Neural crest cell (in vitro differentiated cells): Measurements from ENCODE around the gene FGD4. TPM values are rescaled to one million over a fixed set of nuclear protein-coding genes. Genes with fewer than 3 reads are reported as not detected.

Experiments
- DNase-seq: peaks from one replicate; pipeline ENCODE4 v3.0.0; 2021; ENCODE audit warnings: low read depth, mixed read lengths, low spot score
- H3K27ac Mint-ChIP-seq: one replicate; pipeline ENCODE4 v1.8.0; 2021; ENCODE audit warnings: mild to moderate bottlenecking, mixed read lengths; ENCODE audit not compliant: unreplicated experiment
- H3K27me3 Mint-ChIP-seq: 2 replicates; pipeline ENCODE4 v1.8.0; 2021; ENCODE audit warnings: low read depth, mild to moderate bottlenecking, mixed read lengths
- H3K36me3 Mint-ChIP-seq: 2 replicates; pipeline ENCODE4 v1.8.0; 2021; ENCODE audit warnings: low read depth, mild to moderate bottlenecking, mixed read lengths
- H3K4me1 Mint-ChIP-seq: 2 replicates; pipeline ENCODE4 v1.8.0; 2021; ENCODE audit warnings: mixed read lengths
- H3K4me3 Mint-ChIP-seq: one replicate; pipeline ENCODE4 v1.8.0; 2021; ENCODE audit warnings: mild to moderate bottlenecking, mixed read lengths
- H3K9me3 Mint-ChIP-seq: 2 replicates; pipeline ENCODE4 v1.8.0; 2021; ENCODE audit warnings: mixed read lengths
- CTCF ChIP-seq: fragments of 200-600 bp; sonication (generic); conservative IDR thresholded peaks from 2 replicates; pipeline ENCODE4 v1.5.0; 2021; ENCODE audit warnings: antibody characterized with exemption, mild to moderate bottlenecking
- long read RNA-seq: library from polyadenylated mRNA; unstranded; transcript quantifications from one replicate; pipeline ENCODE4 v2.0.0, GENCODE V29; 2020
- total RNA-seq: library from RNA; stranded (reverse); gene quantifications from 2 replicates; pipeline ENCODE4 v1.2.1, GENCODE V29; 2021

FGD4 gene
- total RNA-seq: 35.8 and 38.2 TPM in 2 replicates
- long read RNA-seq, full-length matches to known transcripts: 3 of 52 reads
- long read RNA-seq, partial matches to known transcripts: 44 of 52 reads
- long read RNA-seq, other reads (novel, unspliced or antisense): 5 of 52 reads

- peak; percentile 76 for DNase-seq
- H3K27ac Mint-ChIP-seq: no peak within 1 kb of the TSS
- TF ChIP-seq CTCF: peak; percentile 69
- peaks cover 63% of the 10 kb centered on the region for H3K27me3 Mint-ChIP-seq
- no peaks in the 10 kb centered on the region for H3K36me3 Mint-ChIP-seq
- peak within 1 kb of the TSS; percentile 90 for H3K4me3 Mint-ChIP-seq
- H3K9me3 Mint-ChIP-seq: no peaks in the 10 kb centered on the region
- peaks cover 14% of the 10 kb centered on the region for H3K4me1 Mint-ChIP-seq
These were observed at the start of gene FGD4 for GRCh38 chr12:32399370-32400113. Gene FGD4 (plus strand): TSS chr12:32399558.

DNA sequence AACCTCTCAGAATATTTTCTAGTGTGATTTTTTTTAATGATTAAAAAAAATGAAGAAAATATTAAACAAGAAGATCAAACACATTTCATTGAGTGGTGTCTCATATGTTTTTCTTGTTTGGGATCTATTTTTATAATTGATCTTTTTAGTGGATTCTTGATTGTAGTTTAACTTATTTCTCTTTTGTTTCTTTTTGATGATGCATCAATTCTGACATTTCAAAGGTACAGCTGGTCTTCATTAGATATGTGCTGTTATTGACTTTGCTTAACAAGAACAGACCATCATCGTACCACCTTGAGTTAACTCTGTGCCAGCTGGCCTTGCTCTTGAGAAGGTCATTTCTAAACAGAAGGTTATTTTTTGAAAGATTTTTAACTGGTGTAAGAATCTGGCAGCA is 45.8 kb upstream of the FGD4 start:
- Mint-ChIP-seq H3K4me3 (no peak overlapping the region), H3K27me3 (no peaks in the 10 kb centered on the region), H3K4me1 (no peaks in the 10 kb centered on the region), H3K27ac (no peak overlapping the region), H3K36me3 (peaks cover 3% of the 10 kb centered on the region), H3K9me3 (no peaks in the 10 kb centered on the region)
- DNase-seq: no peak
- no peak for TF ChIP-seq CTCF

DNA sequence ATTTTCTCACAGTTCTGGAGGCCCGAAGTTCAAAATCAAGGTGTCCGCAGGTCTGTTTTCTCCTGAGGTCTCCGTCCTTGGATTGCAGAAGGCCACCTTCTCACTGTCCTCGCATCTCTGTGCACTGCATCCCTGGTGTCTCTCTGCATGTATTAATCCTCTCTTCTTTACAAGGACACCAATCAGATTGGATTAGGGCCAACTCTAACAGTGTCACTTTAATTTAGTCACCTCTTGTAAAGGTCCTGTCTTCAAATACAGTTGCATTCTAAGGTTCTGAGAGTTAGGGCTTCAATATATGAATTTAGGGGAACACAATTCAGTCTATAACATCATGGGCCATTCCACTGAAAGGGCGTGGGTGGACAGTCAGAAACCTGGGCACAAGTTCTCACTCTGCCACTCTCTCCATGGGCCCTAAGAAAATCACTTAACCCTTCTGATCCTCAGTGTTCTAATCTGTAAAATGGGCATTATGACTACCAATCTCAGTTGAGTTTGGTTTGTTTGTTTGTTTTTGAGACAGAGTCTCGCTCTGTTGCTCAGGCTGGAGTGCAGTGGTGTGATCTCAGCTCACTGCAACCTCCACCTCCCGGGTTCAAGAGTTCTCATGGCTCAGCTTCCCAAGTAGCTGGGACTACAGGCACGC is 41.6 kb upstream of the FGD4 start:
- Mint-ChIP-seq H3K27me3 (no peaks in the 10 kb centered on the region), H3K4me1 (no peaks in the 10 kb centered on the region), H3K27ac (no peak overlapping the region), H3K9me3 (no peaks in the 10 kb centered on the region), H3K4me3 (no peak overlapping the region), H3K36me3 (no peaks in the 10 kb centered on the region)
- DNase-seq: no peak
- no peak for TF ChIP-seq CTCF

- no peak overlapping the region for H3K27ac Mint-ChIP-seq
- no peaks in the 10 kb centered on the region for H3K9me3 Mint-ChIP-seq
- DNase-seq: no peak
- no peak for TF ChIP-seq CTCF
- H3K4me1 Mint-ChIP-seq: peaks cover 4% of the 10 kb centered on the region
- no peaks in the 10 kb centered on the region for H3K36me3 Mint-ChIP-seq
- no peaks in the 10 kb centered on the region for H3K27me3 Mint-ChIP-seq
- no peak overlapping the region for H3K4me3 Mint-ChIP-seq
These were observed 38.4 kb upstream of the FGD4 start for GRCh38 chr12:32360956-32361355.

DNA sequence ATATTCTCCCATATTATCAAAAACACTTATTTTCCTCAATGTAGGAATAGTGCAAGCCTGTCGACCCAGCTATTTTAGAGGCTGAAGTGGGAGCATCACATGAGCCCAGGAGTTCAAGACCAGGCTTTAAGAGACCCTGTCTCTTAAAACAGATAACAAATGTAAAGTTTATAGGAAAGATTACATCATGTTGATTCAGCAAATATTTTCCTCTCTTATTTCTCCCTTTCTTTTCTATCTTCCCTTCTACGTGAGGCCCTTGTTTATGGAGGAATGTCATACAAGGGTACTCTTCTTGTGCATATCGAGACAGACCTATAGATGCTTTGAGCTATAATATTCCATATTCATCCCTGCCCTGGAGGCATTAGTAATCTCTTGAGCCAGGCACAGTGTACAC is 36.5 kb upstream of the FGD4 start:
- H3K4me3 Mint-ChIP-seq: no peak overlapping the region
- no peak for DNase-seq
- no peak overlapping the region for H3K27ac Mint-ChIP-seq
- no peaks in the 10 kb centered on the region for H3K36me3 Mint-ChIP-seq
- TF ChIP-seq CTCF: no peak
- H3K4me1 Mint-ChIP-seq: peaks cover 4% of the 10 kb centered on the region
- H3K9me3 Mint-ChIP-seq: no peaks in the 10 kb centered on the region
- no peaks in the 10 kb centered on the region for H3K27me3 Mint-ChIP-seq
